Heart left ventricle (tissue), 13 donors: ENCODE measurements around the gene AGRN.

Experiments
- CTCF ChIP-seq, 12 donors: fragments of 200-600 bp; sonication (generic) in 4 of 12; IDR thresholded peaks; one replicate each; pipeline versions ENCODE4 v1.5.0 to v1.8.0; 2018 to 2022; ENCODE audit warnings: antibody characterized with exemption in 12 of 12, mild to moderate bottlenecking in 5 of 12
- POLR2A ChIP-seq, 2 donors: fragments of 450-650 bp; IDR thresholded peaks; one replicate each; pipeline ENCODE4 v1.6.1; 2017; ENCODE audit warnings: antibody characterized with exemption in 2 of 2, mild to moderate bottlenecking in 2 of 2, moderate library complexity in 2 of 2
- donor health status: ischemic (EF 13 %, LVEDD 7.1; RV severe dilation, severe dysfunction).
- donor health status: DM: no; HTN: yes; CAD: no.
- donor health status: DM: no; HTN: no; CAD: no.
- donor health status: ischemic (EF 25% LVEDD 6.9; RV normal size, moderate dysfunction).
- donor health status: ischemic (EF 25% LVEDD 5.7; RV mildly dilated, moderate dysfunction).
- donor health status: ischemic (EF 35%, LVEDD 5.7; RV mildly dilated, moderate dysfunction).
- donor health status: nonischemic (EF 11% LVEDD 7.7; RV severe dilation, severe dysfunction).
- donor health status: DM: yes; HTN: yes; CAD: no.
- donor health status: PGD.
- donor health status: ischemic (EF 29% LVEDD 5.4; RV normal size, mild dysfunction).
- donor health status: nonischemic (EF 23%, LVEDD 6.1; RV moderate dilation, normal function).

DNA sequence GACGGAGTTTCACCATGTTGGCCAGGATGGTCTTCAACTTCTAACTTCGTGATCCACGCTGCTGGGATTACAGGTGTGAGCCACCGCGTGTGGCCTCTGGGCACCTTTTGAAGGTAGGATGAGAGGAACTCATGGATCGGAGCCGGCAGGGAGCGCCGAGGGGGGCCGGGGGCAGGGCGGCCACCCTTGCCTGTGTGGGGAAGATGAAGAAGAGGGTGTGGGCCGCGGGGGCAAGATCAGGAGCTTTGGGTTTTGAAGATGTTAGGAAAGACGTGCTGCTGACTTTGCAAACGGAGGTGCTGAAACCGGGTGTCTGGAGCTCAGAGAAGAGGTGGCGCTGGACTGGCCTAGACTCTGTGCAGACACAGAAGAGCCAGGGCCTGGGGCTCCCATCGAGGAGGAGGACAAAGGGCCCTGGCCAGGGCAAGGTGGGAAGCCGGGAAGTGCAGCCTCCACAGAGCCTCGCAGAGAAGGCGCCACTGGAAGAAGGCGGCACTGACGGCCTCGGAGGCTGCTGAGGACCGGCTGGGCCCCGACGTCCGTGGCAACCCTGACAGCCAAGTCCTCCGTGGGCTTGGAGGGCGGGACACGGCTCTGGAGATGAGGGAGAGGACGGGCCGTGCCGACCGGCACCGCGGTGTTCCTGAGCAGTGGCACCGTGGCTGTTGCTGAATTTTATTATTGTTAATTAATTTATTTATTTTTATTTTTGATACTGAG, 40.5 kb downstream of the AGRN start:
- TF ChIP-seq POLR2A (IDR thresholded peaks at IDR 0.05) (no peak), CTCF (IDR thresholded peaks at IDR 0.05) (no peak)
